D721Med (cell line): ENCODE measurements around the gene RIPOR2.

Experiments used
- DNase-seq: peaks from one replicate; pipeline ENCODE4 v3.0.0; 2011; ENCODE audit warnings: low spot score; ENCODE audit not compliant: insufficient read length
- FAIRE-seq: peaks from 2 replicates; lab custom pipeline; 2011; peaks lifted over from hg19 to GRCh38; lab: Jason Lieb, UNC
- CTCF ChIP-seq: IDR thresholded peaks from 2 replicates; pipeline ENCODE4 v1.5.1; 2012; ENCODE audit warnings: mild to moderate bottlenecking, control low read depth; ENCODE audit not compliant: insufficient read depth; ENCODE audit errors: missing control alignments

The RIPOR2 gene

GRCh38 chr6:24898676-24899075, 37.1 kb downstream of the RIPOR2 start:
- FAIRE-seq (no peak), DNase-seq (no peak)
- no peak for TF ChIP-seq CTCF

DNA sequence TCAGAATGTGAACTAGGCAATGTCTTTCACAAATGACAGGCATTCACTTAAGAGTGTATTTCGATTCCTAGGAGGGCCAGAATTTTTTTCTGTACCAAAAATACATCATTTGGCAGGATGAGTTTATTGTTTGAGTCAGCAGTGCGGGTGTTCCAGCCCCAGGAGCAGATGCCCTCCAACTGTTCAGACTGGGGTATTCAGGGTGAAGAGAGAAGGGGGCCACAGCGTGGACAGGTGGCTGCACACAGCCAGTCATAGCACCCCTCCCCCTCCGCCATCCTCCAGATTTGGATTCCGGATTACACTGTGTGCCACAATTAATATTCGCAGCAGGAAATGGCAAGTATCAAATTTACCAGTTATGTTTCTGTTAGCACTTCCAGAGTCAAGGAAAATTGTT, 38.6 kb downstream of the RIPOR2 start:
- TF ChIP-seq CTCF: no peak
- FAIRE-seq (no peak), DNase-seq (no peak)

- DNase-seq (no peak), FAIRE-seq (no peak)
- no peak for TF ChIP-seq CTCF
Observed at GRCh38 chr6:24893342-24893850, 42.4 kb downstream of the RIPOR2 start.

DNA sequence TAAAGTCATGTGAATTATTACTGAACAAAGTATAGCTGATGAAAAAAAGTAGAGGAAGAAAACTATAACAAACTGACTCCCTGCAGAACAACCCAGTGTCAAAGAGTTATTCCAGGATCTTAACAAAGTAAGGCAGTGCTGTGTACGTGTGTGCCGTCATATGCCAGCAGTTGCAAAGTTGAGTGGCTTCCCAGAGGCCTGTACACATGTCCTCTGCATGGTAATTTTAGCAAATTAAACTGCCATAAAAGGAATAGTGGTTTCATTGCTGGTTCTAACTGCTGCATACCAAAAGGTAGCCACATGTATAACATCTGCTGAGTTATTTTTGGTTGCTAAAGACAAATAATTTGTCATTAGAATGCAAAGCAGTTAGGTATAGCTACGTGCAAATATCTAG, 44.8 kb downstream of the RIPOR2 start:
- DNase-seq (no peak), FAIRE-seq (no peak)
- no peak for TF ChIP-seq CTCF

- FAIRE-seq (no peak), DNase-seq (no peak)
- TF ChIP-seq CTCF: no peak
Observed at GRCh38 chr6:24890471-24890870, 45.3 kb downstream of the RIPOR2 start.

GRCh38 chr6:24888715-24889370, 46.9 kb downstream of the RIPOR2 start:
- no peak for TF ChIP-seq CTCF
- no peak for DNase-seq
- FAIRE-seq: no peak

- DNase-seq (no peak), FAIRE-seq (no peak)
- TF ChIP-seq CTCF: no peak
Observed at GRCh38 chr6:24887545-24888140, 48.1 kb downstream of the RIPOR2 start.
